GM19035 (cell line): Measurements from ENCODE around the gene UPF3A.
"Not testable (repeated sequence)": the region's sequence is repeated elsewhere in the genome, so short reads cannot be mapped to it uniquely, and the experiment has no call there.

Experiments used
- ATAC-seq: cut with Tn5 transposase; IDR thresholded peaks from one replicate; pipeline ENCODE4 v1.9.1; 2021; ENCODE audit not compliant: unreplicated experiment

The UPF3A gene

DNA sequence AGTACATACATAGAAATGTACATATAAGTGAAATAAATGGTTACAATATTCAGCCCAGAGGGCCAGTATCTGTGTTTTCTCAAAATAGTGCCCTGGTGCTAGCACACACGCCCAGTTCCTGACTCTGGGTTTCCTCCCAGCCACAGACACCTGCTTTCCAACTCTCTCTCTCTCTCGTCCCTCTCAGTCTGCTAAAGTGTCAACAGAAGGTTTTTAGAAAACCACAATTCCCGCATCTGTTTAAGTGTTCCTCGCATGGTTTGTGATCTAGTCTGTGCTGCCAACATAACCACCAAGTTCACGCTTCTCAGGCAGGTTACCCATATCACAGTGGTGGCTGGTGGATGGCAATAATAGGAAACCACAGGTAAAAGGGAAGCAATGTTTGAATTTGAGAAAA lies 17.8 kb upstream of the UPF3A start:
- no peak for ATAC-seq

DNA sequence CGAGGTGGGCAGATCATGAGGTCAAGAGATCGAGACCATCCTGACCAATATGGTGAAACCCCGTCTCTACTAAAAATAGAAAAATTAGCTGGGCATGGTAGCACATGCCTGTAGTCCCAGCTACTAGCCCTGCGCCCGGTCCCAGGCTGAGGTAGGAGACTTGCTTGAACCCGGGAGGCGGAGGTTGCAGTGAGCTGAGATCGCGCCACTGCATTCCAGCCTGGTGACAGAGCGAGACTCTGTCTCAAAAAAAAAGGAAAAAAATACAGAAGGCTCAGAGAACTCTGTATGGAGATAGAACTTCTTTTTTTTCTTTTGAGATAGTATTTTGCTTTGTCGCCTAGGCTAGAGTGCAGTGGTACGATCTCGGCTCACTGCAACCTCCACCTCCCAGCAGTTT lies 17.1 kb upstream of the UPF3A start:
- not testable (repeated sequence) for ATAC-seq

DNA sequence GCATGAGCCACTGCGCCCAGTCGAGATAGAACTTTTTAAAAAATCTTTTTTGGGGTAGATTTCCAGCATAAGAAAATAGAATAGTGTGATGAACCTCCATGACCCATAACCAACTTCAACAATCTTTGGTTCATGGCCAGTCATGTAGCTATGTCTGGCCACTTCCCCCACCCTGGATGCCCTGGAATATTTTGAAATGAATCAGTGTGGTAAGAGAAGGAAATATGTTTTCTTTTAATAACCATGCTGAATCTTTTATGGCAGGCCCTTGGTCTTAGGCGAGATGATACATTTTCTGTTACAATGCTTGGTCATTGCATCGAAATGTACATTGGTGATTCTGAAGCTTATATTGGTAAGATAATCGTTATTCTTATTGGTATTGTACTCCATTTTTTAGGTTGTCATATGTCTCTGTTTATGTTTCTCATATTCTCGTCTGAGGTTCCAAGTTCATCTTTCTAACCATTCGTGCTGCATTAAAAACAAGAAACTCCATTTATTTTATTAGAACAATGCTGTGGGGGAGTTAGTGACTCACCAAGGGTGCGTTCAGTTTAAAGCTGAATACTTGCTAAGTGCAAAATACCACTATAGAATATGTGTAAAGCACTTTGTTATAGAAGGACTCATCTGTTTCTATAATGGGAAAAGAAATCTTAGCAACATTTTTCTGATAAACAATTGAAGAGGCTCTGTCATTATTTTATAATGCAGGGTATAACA lies 16.4 kb upstream of the UPF3A start:
- no peak for ATAC-seq

DNA sequence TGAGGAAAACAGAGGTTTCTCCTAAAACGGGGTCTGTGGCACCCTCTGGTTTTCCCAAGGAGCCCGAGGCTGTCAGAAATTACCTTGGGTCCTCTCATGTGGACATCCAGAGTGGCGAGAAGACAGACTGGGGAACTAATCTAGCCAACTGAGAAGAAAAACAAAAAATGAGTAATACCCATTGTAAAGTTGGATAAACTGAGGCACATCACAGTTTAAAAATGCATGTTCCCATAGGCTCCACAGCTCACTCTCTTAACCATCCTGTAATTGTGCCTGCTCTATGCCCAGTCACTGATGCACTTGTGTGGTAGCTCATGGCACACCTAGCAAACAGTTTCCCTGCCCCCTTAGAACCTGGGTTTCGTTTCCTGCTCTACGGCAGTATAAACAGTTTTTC lies 15.2 kb upstream of the UPF3A start:
- no peak for ATAC-seq

DNA sequence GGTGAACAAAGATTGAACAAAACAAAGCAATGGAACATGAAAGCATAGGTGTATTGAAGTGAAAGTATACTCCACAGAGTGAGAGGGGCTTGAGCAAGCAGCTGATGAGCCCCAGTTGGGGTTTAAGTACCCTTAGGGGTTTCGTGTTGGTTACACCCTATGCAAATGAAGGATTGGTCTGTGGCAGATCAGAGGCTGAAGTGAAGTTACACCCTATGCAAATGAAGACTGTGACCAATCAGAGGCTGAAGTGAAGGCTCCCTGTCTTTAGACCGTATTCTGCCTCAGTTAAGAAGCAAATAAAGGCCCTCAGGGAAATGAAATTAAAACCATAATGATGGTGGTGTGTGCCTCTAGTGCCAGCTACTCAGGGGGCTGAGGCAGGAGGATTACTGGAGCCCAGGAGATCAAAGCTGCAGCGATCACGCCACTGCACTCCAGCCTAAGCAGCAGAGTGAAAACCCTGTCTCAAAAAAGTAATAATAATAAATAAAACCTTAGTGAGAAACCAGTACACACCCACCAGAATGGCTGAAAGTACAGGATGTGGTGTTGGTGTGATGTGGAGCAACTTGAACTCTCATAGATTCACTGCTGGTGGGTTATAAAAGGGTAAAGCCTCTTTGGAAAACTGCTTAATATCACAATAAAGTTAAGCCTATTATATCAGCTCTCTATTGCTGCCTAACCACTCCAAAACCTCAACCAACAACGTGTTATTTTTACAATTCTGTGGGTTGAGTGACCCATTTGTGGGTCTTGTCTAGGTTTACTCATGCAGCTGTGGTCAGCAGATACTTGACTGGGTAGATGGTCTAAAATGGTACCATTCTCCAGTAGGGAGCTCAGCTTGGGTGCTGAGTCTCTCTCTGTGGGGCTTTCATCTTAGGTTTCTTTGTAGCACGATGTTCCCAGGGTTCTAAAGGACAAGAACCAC lies 12.8 kb upstream of the UPF3A start:
- no peak for ATAC-seq

DNA sequence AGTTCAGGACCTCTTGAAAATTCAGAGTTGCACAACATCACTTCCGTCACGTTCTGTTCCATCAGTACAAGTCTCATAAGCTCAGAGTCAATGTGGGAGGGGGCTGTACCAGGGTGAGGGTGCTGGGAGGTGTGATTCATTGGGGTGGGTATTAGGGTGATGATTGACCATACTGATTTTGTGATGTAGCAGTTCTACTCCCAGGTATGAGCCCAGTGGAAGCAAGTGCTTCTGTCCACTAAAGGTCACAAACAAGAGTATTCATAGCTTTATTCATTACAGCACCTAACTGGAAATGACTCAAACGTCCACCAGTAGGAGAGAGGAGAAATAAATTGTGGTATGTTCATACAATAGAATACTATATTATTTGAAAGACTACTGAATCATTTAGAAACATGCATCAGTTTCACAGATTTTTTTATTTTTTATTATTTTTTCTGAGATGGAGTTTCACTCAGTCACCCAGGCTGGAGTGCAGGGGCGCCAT lies 12.1 kb upstream of the UPF3A start:
- no peak for ATAC-seq

DNA sequence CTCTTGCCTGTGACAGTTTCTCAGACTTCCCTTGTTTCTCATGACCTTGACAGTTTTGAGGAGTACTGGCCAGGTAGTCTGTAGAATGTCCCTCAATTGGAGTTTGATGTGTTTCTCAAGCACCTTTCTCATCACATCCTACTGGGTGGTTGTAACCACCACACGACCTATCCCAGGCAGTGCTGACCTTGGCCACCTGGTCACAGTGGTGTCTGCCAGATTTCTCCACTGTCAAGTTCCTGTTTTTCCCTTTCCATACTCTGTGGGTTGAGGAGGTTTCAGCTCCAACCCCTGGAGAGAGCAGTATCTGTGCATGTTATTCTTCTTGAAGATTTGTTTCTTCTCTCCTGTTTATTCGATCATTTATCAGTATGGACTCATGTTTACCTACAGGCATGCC lies 8.4 kb upstream of the UPF3A start:
- ATAC-seq: no peak

DNA sequence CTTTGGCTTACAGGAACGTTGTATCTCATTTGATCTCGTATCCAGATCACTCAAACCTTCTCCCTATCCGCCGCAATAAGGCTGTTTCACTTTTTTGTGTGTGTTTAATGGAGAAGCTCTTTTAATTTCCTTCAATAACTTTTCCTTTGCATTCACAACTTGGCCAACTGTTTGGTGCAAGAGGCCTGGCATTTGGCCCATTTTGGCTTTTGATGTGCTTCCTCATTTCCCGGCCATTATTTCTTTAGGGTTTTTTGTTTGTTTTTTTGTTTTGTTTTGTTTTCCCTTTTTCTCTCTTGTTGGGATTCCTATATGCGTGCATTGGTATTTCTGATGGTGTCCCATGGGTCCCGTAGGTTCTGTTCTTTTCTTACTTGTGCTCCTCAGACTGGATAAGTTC lies 6.1 kb upstream of the UPF3A start:
- no peak for ATAC-seq

DNA sequence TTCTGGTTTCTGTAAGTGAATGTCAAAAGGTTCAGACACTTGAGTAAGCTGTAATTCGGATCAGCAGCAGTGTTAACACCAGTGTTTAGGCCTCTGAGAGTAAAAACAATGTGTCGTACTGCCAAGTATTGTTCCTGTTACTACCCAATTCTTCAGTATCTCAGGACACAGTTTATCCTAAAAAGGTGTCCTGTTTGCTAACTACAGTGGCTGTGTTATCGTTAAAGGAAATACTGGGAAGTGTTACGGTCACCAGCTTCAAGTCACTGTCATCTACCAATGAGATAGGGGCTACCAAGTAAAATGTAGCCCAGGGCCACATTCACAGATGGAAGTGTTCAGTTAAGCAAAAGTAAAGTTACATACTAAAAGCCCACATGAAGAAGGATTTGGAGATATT lies 2.3 kb upstream of the UPF3A start:
- ATAC-seq: no peak

DNA sequence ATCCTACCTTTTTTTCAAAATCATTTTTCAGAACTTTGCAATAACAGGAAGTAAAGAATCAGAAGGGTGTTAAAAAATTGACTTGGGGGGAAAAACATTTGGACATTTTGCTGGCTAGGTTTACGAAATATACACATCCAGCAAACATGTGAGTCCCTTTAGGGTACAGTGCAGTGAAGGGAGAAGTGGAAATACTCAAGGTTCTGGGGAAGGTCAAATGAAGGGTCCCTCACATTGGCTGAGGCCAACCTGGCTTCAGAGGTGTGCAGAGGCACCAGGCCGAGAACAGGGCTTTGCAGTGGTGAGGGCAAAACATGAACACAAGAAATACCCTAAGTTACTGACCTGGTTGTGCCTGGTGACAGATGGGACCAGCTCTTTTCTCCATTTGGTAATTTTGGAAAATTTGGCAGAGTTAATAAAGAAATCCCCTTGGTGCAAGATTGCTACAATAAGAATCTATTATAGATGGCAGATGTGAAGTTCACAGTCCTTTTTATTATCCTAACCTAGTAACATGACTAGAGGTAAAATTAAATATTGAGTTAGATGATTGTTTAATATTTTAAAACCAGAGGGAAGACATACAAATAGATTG lies 1.5 kb upstream of the UPF3A start:
- no peak for ATAC-seq

DNA sequence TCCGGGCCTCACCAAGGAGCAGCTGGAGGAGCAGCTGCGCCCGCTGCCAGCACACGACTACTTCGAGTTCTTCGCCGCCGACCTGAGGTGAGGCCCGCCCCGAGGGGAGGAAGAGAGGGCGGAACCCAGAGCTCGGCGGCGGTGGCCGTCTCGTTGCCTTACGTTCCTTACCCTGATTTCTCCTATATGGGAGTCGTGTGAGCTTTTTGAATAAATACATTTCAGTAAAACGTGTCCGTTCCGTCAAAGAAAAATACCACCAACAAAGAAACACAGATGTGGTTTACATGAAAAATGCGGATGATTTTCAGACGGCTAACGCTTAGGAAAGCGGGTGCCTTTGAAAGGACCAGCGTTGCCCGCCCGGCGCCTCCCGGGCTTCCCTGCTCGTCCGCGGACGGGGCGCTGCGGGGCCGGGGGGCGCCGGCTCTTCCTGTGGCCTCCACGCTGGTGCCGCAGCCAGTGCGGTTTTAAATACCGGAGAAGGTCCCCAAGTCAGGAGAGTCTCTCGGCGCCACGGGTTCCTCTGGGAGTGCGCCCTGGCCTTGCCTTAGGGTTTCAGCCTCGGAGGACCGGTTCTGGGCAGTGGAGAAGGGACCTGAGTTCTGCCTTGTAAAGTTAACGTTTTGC lies 755 bp downstream of the UPF3A start:
- peak; percentile 55 for ATAC-seq

DNA sequence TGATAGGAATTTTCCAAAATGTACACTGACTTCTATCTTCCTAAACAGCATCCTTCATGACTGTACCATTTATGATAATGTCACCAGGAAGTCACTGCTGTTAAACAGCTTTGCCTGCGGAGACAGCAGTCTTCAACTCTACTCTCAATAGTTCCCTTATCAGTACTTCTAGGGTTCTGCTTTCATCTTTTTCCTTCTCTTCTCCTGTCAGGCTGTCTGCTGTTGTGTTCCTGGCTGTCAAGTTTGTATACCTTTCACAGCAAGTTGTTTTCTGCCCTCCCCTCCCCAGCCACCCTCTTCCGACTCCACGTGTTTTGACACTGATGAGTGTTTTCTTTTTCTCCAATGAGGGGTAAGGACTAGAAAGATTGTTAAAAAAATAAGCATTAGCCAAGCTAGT lies 2.2 kb downstream of the UPF3A start:
- no peak for ATAC-seq

DNA sequence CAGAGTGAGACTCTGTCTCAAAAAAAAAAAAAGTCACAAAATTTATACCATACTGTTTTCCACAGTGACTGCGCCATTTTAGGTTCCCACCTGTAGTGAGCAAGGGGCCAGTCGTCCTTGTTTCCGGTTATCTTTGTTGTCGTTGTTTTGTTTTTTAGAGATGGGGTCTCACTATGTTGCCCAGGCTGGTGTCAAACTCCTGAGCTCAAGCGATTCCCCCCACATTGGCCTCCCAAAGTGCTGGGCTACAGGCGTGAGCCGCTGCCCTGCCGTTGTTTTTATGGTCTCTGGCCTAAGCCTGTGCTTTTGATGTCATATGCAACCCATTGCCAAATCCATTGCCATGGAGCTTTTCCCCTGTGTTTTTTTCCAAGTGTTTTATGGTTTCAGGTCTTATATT lies 3.3 kb downstream of the UPF3A start:
- no peak for ATAC-seq

DNA sequence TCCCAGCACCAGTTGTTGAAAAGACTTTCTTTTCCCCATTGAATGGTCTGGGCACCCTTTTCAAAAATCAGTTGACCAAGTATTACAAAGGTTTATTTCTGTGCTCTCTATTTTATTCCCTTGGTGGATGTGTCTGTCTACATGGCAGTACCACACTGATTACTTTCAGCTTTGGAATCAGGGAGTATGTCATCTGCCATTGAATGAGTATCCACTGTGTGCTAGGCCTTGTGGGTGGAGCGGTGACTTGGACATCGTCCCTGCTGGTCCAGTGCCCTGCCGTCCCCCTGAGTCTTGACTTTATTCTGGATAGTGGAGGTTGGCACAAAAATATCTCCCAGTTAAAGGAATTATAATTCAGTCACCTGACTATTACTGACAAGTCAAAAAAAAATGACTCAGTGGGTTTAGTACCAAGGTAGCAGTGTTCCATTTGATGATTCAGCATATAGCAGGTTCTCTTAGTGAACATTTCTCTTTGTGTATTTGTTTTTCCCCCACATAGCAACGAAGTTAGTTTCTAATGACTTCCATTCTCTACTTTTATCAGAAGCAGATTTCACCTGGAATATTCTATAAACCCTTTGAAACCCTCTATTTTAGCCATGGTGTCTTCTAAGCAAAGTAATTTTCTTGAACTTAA lies 3.9 kb downstream of the UPF3A start:
- ATAC-seq: no peak

DNA sequence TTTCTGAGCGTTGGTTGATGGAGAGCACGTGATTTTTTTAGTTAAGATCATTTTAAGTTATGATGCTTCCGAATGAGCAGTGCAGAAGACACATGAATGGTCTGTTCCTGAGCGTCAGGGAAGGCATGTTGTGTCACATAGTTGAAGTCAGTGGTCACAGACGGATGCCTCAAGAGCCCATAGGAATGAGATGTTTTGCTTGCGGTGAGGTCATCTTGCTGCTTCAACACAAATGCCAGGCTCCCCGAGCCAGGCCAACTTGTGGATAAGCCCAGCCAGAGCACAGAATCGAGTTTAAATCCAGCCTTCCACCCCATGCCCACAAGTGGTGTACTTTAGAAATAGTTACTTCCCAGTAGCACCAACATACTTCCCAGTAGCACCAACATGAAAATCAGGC lies 5.4 kb downstream of the UPF3A start:
- ATAC-seq: no peak

DNA sequence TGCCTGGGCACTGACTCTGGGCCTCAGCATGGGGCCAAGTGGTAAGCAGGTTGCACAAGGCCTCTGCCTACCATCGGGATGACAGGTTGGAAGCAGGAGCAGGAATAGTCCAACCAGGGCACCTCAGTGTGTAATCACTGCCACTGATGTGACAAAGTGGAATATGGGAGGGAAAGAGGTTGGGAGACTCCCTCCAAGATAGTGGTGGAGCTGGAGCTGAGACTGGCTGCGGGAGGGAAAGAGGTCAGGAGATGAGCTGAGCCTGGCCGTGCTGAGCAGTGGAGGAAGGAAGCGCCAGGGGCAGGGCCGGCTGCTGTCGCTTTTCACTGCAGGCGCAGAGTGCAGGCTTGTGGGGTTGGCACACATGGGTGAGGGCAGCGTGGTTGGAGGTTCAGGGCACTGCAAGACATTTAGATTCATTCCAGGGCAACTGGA lies 6.8 kb downstream of the UPF3A start:
- no peak for ATAC-seq

DNA sequence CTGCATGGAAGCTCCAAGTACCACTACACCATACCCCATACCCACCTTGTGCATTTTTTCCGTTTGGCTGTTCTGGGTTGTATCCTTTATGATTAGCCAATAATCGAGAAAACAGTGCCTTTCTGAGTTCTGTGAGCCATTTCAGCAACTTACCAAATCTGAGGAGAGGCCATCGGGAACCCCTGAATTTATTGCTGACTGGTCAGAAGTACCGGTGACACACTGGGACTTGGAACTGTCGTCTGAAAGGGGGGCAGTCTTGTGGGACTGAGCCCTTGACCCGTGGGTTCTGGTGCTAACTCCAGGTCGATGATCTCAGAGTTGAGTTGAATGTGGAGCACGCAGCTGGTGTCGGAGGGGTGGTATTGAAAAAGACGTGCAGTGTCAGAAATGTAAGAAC lies 15.0 kb downstream of the UPF3A start:
- ATAC-seq: no peak

DNA sequence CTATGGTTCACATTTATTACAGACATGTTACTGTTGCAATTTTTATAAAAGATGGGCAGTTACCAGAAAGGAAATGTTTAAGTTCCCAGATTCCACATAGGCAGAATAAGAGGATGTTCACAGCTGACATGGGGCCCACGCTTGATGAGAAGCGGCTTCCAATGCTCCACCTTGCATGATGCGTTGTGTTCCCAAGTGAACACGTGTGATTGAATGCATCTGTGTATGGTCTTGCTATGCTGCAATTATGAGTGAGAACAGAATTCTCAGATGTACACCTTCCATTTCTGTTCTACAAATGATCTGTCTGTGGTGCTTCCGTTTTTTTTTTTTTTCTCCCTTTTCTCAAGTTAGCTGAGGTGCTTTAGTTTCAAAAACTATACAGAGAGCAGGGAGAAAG lies 15.5 kb downstream of the UPF3A start:
- no peak for ATAC-seq

DNA sequence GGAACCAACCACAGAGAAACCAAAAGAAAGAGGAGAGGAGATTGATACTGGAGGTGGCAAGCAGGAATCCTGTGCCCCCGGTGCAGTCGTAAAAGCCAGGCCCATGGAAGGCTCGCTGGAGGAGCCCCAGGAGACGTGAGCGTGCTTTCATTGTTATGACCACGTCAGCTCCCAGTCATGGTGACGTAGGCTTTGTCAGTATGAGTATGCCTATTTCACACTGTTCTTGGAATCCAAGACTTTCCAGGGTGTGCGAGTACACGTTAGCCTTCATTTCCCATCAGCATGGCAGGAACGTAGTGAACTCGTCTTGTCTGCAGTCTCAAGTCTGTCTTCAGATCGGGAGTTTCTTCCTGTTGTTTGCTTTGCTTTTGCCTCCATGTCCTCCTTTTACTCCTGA lies 17.5 kb downstream of the UPF3A start:
- no peak for ATAC-seq

DNA sequence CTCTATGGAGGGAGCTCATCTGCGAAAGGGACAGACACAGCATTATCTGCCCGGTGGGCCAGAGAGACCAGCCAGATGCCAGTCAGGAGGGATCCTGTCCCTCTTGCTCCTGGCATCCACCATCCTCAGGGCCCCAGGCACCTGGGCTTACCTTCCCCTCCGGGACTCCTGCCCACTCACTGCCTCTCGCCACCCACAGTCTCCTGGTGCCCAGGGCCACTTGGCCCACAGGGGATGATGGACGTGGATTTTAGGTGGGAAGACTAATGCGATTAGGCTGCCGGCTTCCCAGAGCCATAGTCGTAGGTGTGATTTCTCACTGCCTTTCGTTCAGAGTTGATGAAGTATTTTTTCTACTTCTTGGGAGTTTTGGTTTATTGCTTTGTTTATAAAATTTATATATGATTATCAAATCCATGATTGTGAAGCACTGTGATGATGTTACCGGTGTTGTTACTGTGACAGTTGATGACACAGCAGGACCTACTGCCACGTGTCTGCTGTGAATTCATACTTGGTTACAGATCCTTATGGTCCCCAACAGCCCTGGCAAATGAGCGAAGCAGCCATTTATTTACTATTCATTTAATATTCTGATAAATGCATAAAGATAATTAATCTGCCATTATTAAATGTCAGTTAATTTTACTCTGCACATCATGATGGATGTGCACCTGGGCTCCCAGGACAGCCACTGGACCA lies 18.4 kb downstream of the UPF3A start:
- no peak for ATAC-seq
